ENCODE results near the gene ARMC9.

Gene ARMC9

GRCh38 chr2:231204581-231204980 is 6.2 kb downstream of the ARMC9 start:
- DNase-seq (ENCODE audit: low read depth in 2 of 2), result no peak

- DNase-seq (ENCODE audit: low read depth in 2 of 2), result no peak
These were observed 9.3 kb downstream of the ARMC9 start for GRCh38 chr2:231207734-231208133.

GRCh38 chr2:231210782-231211181 is 12.4 kb downstream of the ARMC9 start:
- no peak for DNase-seq (ENCODE audit: low read depth in 2 of 2)

- DNase-seq (ENCODE audit: low read depth in 2 of 2), result no peak
These were observed 13.1 kb downstream of the ARMC9 start for GRCh38 chr2:231211486-231211885.

GRCh38 chr2:231212329-231212845 is 14.0 kb downstream of the ARMC9 start:
- DNase-seq (ENCODE audit: low read depth in 2 of 2), result no peak

- no peak for DNase-seq (ENCODE audit: low read depth in 2 of 2)
These were observed 15.7 kb downstream of the ARMC9 start for GRCh38 chr2:231213931-231214642.

- no peak for DNase-seq (ENCODE audit: low read depth in 2 of 2)
These were observed 19.9 kb downstream of the ARMC9 start for GRCh38 chr2:231218366-231218765.

- no peak for DNase-seq (ENCODE audit: low read depth in 2 of 2)
These were observed 20.9 kb downstream of the ARMC9 start for GRCh38 chr2:231219289-231219688.

GRCh38 chr2:231221761-231222160 is 23.3 kb downstream of the ARMC9 start:
- no peak for DNase-seq (ENCODE audit: low read depth in 2 of 2)

GRCh38 chr2:231222318-231223000 is 24.0 kb downstream of the ARMC9 start:
- DNase-seq (ENCODE audit: low read depth in 2 of 2), result no peak

- DNase-seq (ENCODE audit: low read depth in 2 of 2), result no peak
These were observed 24.6 kb downstream of the ARMC9 start for GRCh38 chr2:231223001-231223375.

- DNase-seq (ENCODE audit: low read depth in 2 of 2), result no peak
These were observed 25.1 kb downstream of the ARMC9 start for GRCh38 chr2:231223458-231223976.

- peak in 1 of 2 donors; percentile 6 for DNase-seq (ENCODE audit: low read depth in 2 of 2)
These were observed 29.1 kb downstream of the ARMC9 start for GRCh38 chr2:231227310-231228162.

- no peak for DNase-seq (ENCODE audit: low read depth in 2 of 2)
These were observed 29.8 kb downstream of the ARMC9 start for GRCh38 chr2:231228223-231228622.

- no peak for DNase-seq (ENCODE audit: low read depth in 2 of 2)
These were observed 30.6 kb downstream of the ARMC9 start for GRCh38 chr2:231228974-231229529.

- no peak for DNase-seq (ENCODE audit: low read depth in 2 of 2)
These were observed 36.8 kb downstream of the ARMC9 start for GRCh38 chr2:231235217-231235616.

GRCh38 chr2:231238689-231239088 is 40.3 kb downstream of the ARMC9 start:
- DNase-seq (ENCODE audit: low read depth in 2 of 2), result no peak

GRCh38 chr2:231239751-231240150 is 41.3 kb downstream of the ARMC9 start:
- DNase-seq (ENCODE audit: low read depth in 2 of 2), result no peak

- DNase-seq (ENCODE audit: low read depth in 2 of 2), result no peak
These were observed 43.5 kb downstream of the ARMC9 start for GRCh38 chr2:231241755-231242507.

GRCh38 chr2:231243866-231244265 is 45.4 kb downstream of the ARMC9 start:
- no peak for DNase-seq (ENCODE audit: low read depth in 2 of 2)

All from stimulated activated CD8-positive, alpha-beta memory T cell treated with anti-CD3 and anti-CD28 coated beads, Interleukin-2, amount 100 ng/mL, for 48 hours (primary cell).